SK-N-MC (cell line): Measurements from ENCODE around the gene HDAC4.

Source experiments
- DNase-seq: peaks from one replicate; pipeline ENCODE4 v3.0.0-alpha.2; 2011; ENCODE audit warnings: low read depth, low spot score
- H3K27ac ChIP-seq: fragments of 200-600 bp; sonication (generic); 2 replicates; pipeline ENCODE4 v1.5.1; 2016; ENCODE audit warnings: mixed run types
- H3K36me3 ChIP-seq: fragments of 200-600 bp; sonication (generic); 2 replicates; pipeline ENCODE4 v1.6.1; 2017; ENCODE audit warnings: antibody characterized with exemption, low read length, mixed read lengths; ENCODE audit not compliant: insufficient read depth
- H3K4me3 ChIP-seq: fragments of 200-600 bp; sonication (generic); 2 replicates; pipeline ENCODE4 v1.5.1; 2016
- H3K9ac ChIP-seq: fragments of 200-600 bp; sonication (generic); 2 replicates; pipeline ENCODE4 v1.8.0; 2017; ENCODE audit warnings: mixed run types, mixed read lengths; ENCODE audit not compliant: insufficient read length
- H3K9me3 ChIP-seq: fragments of 200-600 bp; sonication (generic); 2 replicates; pipeline ENCODE4 v1.6.1; 2017; ENCODE audit warnings: low read depth, mild to moderate bottlenecking, antibody characterized with exemption, low read length, moderate library complexity, mixed read lengths
- EZH2 ChIP-seq: fragments of 200-600 bp; sonication (generic); IDR thresholded peaks from one replicate; pipeline ENCODE4 v1.6.1; 2017; ENCODE audit warnings: antibody characterized with exemption
- FOXP2 ChIP-seq: optimal IDR thresholded peaks from 2 replicates; pipeline ENCODE3; 2011; ENCODE audit warnings: mild to moderate bottlenecking, moderate library complexity; ENCODE audit not compliant: insufficient read depth; ENCODE audit errors: extremely low read length, control extremely low read depth
- POLR2AphosphoS5 ChIP-seq: IDR thresholded peaks from 2 replicates; pipeline ENCODE4 v1.6.1; 2012; ENCODE audit warnings: mild to moderate bottlenecking, low read depth, low read length, borderline replicate concordance

The HDAC4 gene

DNA sequence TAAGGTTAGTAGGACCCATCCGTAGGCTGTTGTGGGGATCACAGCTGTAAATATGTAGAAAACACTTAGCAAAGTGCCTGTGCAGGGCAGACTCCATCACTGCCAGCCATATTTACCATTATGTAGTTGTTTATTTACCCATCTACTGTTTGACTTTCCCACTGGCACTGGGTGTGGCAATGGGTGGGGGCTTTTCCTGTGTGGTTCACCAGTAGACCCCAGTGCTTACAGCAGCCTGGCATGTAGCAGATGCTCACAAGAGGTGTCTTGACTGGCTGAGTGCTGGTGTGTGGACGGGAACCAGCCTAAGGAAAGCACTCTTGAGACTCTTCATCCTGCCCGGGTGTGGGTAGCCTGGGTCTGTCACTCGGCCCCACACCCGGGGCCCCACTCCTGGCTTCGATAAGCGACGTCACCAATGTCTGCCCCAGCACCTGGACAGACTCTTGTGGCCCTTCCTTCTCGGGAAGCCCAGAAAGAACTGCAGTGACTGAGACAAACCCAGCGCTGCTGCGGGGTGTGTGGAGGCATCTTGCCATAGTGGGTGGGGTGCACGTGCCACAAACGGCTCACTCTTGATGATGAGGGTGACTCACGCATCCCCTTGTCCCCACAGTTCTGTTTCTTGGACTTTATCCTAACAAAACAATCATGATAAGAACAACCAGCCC, 78.3 kb downstream of the HDAC4 start:
- Histone ChIP-seq H3K9me3 (no peaks in the 10 kb centered on the region), H3K27ac (no peak overlapping the region), H3K4me3 (no peak overlapping the region), H3K36me3 (no peaks in the 10 kb centered on the region), H3K9ac (no peak overlapping the region)
- no peak for DNase-seq
- TF ChIP-seq POLR2AphosphoS5 (no peak), FOXP2 (no peak), EZH2 (no peak)

DNA sequence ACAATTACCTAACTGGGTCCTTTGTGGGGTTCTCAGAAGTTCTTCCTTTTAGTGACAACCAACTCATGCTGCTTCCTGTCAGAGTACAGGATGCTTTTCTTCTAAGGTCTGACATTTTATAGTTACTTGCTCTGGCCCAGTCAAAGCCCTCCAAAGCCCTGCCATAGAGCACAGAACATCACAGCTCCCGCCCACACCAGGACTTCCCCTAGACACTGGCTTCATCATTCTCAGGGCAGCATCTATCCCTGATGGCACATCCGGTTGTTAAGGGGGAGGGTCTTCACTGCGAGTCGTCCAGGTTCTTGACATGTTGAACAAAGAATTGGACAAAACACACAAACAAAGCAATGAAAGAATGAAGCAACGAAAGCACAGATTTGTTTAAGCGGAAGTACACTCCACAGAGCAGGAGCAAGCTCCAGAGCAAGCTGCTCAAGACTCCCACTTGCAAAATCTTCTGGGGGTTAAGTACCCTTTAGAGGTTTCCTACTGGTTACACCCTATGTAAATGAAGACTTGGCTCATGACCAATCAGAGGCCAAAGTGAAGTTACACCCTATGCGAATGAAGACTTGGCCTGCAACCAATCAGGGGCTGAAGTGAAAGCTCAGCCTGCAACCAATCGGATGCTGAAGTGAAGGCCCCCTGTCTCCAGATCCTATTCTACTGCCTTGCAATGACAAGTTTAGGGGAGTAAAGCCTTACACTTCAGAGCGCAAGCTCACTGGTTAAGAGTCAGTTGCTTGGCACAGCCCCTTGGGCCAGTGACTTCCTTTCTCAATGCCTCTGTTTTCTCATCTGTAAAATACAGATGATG, 79.0 kb downstream of the HDAC4 start:
- no peaks in the 10 kb centered on the region for H3K36me3 ChIP-seq
- H3K4me3 ChIP-seq, result no peak overlapping the region
- no peak overlapping the region for H3K9ac ChIP-seq
- no peak for DNase-seq
- H3K9me3 ChIP-seq, result no peaks in the 10 kb centered on the region
- H3K27ac ChIP-seq, result no peak overlapping the region
- TF ChIP-seq EZH2, result no peak
- TF ChIP-seq FOXP2, result no peak
- TF ChIP-seq POLR2AphosphoS5, result no peak

GRCh38 chr2:239318790-239319661, 81.8 kb downstream of the HDAC4 start:
- no peak for DNase-seq
- H3K27ac ChIP-seq, result no peak overlapping the region
- H3K36me3 ChIP-seq, result 0 out of 2 replicates have a peak, but pooled peaks cover 3% of the 10 kb centered on the region
- TF ChIP-seq POLR2AphosphoS5 (no peak), EZH2 (no peak), FOXP2 (no peak)
- no peaks in the 10 kb centered on the region for H3K9me3 ChIP-seq
- no peak overlapping the region for H3K4me3 ChIP-seq
- H3K9ac ChIP-seq, result no peak overlapping the region

DNA sequence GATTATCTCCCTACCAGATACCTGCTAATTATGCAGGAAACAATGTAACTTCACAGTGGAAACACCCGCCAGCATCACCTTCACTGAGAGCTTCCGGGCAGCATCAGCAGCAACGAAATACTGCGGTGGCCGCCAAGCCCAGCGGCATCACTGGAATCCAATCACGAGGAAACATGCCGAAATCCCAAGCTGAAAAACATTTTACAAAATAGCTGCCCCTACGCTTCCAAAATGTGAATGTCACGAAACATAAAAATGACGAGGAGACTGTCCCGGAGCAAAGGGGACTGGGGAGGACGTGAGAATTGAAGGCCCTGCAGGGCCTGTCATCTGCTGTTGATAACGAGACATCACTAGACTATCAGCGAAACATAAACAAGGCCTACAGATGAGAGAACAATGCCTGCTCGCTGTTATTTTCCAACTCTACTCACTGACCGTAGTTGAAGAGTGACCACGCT, 82.6 kb downstream of the HDAC4 start:
- Histone ChIP-seq H3K9ac (no peak overlapping the region), H3K4me3 (no peak overlapping the region), H3K36me3 (0 out of 2 replicates have a peak, but pooled peaks cover 3% of the 10 kb centered on the region), H3K27ac (no peak overlapping the region), H3K9me3 (no peaks in the 10 kb centered on the region)
- no peak for TF ChIP-seq POLR2AphosphoS5
- no peak for TF ChIP-seq EZH2
- no peak for TF ChIP-seq FOXP2
- no peak for DNase-seq

DNA sequence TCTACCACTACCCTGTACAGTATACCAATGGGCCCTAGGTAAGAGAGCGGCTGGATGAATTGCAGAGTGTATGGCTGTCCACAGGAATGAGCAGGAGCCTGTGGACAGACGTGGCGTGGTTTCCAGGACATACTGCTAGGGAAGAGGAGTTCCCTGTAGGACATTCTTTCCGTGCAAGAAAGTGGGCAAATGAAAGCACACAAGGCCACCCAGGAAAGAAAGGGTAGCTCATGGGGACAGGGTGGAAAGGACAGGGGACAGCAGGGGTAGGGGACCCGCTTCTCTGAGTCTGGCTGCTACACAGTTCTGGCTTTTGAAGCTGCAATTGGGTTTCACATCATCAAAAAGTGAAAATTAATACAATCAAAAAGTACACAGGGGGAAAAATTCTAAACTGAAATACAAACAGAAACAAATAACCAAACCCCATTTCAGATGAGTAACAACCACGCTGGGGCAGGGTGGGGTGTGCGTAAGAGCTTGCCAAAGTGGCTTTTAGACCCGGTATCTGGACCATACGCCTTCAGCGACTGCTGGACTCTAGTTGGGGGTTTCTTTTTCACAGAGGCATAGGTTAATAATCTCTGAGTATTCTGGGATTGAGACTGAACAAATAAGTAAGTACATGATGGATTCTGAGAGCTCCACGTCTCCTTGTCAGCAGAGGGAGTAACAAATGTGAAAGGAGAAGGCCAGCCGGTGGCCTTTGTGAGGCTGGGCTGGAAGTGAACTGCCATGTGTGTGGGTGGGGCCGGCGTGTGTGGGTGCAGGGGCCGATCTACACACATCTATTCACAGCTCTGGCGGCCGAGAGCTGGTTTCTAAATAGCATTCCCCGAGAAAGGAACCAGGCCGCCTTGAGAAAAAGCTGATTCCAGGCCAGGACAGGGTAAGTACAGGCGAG, 84.0 kb downstream of the HDAC4 start:
- Histone ChIP-seq H3K9ac (no peak overlapping the region), H3K27ac (no peak overlapping the region), H3K4me3 (no peak overlapping the region)

DNA sequence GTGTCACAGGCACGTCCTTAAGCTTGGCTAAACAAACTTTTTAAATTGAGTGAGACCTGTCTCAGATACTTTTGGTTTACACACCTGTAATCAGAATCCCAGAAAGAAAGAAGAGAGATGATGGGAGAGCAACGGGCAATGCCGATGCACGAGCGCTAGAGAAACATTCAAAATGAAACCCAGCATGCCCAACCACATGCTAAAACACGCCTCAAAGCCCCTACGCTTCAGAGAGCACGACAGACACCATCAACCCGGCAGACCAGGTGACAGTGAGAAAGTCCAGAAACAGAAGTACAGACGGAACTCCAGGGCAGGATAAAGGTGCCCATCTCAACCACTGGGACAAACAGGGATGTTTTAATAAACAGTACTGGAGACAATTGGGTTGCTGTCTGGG, 85.5 kb downstream of the HDAC4 start:
- H3K36me3 ChIP-seq, result 0 out of 2 replicates have a peak, but pooled peaks cover 3% of the 10 kb centered on the region

More for the DNA sequence above, 84.0 kb downstream of the HDAC4 start:
- Histone ChIP-seq H3K9me3 (no peaks in the 10 kb centered on the region), H3K36me3 (0 out of 2 replicates have a peak, but pooled peaks cover 3% of the 10 kb centered on the region)
- TF ChIP-seq EZH2 (no peak), POLR2AphosphoS5 (no peak), FOXP2 (no peak)
- DNase-seq, result no peak

GRCh38 chr2:239313776-239314175, 87.0 kb downstream of the HDAC4 start:
- no peak for DNase-seq
- H3K9ac ChIP-seq, result no peak overlapping the region
- no peak overlapping the region for H3K27ac ChIP-seq
- H3K4me3 ChIP-seq, result no peak overlapping the region
- 0 out of 2 replicates have a peak, but pooled peaks cover 3% of the 10 kb centered on the region for H3K36me3 ChIP-seq
- TF ChIP-seq EZH2, result no peak
- TF ChIP-seq FOXP2, result no peak
- no peak for TF ChIP-seq POLR2AphosphoS5
- no peaks in the 10 kb centered on the region for H3K9me3 ChIP-seq

More for the DNA sequence above, 85.5 kb downstream of the HDAC4 start:
- no peak for TF ChIP-seq EZH2
- Histone ChIP-seq H3K9me3 (no peaks in the 10 kb centered on the region), H3K27ac (no peak overlapping the region), H3K9ac (no peak overlapping the region), H3K4me3 (no peak overlapping the region)
- DNase-seq, result no peak
